ENCODE results near the gene NUDT16L1.

Gene NUDT16L1

GRCh38 chr16:4694642-4695451 is 1.5 kb downstream of the NUDT16L1 start:
- TF ChIP-seq, protein P1, sequence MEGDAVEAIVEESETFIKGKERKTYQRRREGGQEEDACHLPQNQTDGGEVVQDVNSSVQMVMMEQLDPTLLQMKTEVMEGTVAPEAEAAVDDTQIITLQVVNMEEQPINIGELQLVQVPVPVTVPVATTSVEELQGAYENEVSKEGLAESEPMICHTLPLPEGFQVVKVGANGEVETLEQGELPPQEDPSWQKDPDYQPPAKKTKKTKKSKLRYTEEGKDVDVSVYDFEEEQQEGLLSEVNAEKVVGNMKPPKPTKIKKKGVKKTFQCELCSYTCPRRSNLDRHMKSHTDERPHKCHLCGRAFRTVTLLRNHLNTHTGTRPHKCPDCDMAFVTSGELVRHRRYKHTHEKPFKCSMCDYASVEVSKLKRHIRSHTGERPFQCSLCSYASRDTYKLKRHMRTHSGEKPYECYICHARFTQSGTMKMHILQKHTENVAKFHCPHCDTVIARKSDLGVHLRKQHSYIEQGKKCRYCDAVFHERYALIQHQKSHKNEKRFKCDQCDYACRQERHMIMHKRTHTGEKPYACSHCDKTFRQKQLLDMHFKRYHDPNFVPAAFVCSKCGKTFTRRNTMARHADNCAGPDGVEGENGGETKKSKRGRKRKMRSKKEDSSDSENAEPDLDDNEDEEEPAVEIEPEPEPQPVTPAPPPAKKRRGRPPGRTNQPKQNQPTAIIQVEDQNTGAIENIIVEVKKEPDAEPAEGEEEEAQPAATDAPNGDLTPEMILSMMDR (IDR thresholded peaks at IDR 0.05; ENCODE audit: unreplicated experiment in 3 of 3) = no peak
- Mint-ChIP-seq H3K27ac (peak overlapping the region; percentile 25 to 88 (median 80)), H3K9me3 (no peaks in the 10 kb centered on the region), H3K36me3 (ENCODE audit: low read depth) (peaks cover 12% of the 10 kb centered on the region), H3K4me3 (peak overlapping the region; percentile 88 to 91 (median 91)), H3K4me1 (peaks cover 9% of the 10 kb centered on the region), H3K27me3 (ENCODE audit: low read depth) (no peaks in the 10 kb centered on the region)

- no peaks in the 10 kb centered on the region for H3K9me3 Mint-ChIP-seq
- TF ChIP-seq, protein P1 (IDR thresholded peaks at IDR 0.05; ENCODE audit: unreplicated experiment in 3 of 3) = no peak
- peak overlapping the region; percentile 88 to 91 (median 91) for H3K4me3 Mint-ChIP-seq
- H3K27me3 Mint-ChIP-seq (ENCODE audit: low read depth) = no peaks in the 10 kb centered on the region
- peaks cover 14% of the 10 kb centered on the region for H3K36me3 Mint-ChIP-seq (ENCODE audit: low read depth)
- H3K27ac Mint-ChIP-seq = peak overlapping the region; percentile 25 to 42 (median 37)
- H3K4me1 Mint-ChIP-seq = peaks cover 9% of the 10 kb centered on the region
These were observed 2.3 kb downstream of the NUDT16L1 start for GRCh38 chr16:4695473-4696171.

DNA sequence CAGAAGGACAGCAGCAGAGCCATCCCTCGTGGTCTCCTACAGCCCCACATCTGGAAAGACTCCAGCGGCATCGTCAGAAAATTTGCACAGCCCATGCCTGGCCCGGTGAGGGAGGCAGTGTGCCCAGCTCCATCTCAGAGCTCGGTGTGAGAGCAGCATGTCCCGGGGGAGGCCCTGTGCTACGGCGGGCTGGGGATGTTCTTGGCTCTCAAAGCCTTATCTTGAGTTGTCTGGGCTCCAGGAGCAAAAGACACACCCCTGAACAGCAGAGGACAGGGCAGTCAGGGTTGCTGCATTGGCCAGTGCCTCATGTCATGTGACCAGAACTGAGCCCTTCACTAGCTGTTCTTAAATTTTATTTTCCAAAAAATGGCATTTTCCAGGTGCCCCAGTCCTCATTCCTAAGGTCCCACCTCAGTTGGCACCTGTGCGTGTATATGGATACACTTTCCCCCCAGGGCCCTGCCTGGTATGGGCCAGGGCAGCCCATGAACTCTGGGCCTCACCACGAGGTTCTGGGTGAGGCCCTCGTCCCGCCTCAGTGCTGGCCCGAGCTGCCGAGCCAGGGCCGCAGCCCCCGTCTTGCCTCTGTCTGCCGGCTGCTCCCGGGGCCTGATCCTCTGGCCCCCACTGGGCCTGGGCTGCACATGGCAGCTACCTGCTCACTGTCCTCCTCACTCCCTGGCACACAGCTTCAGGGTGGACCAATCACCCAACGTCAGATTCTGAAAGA is 3.0 kb downstream of the NUDT16L1 start:
- TF ChIP-seq, protein P1 (IDR thresholded peaks at IDR 0.05; ENCODE audit: unreplicated experiment in 3 of 3) = no peak
- H3K36me3 Mint-ChIP-seq (ENCODE audit: low read depth) = peaks cover 14% of the 10 kb centered on the region
- H3K4me1 Mint-ChIP-seq = peaks cover 7% of the 10 kb centered on the region
- H3K27ac Mint-ChIP-seq = peak overlapping the region in 1 of 3 experiments; percentile 32
- no peaks in the 10 kb centered on the region for H3K27me3 Mint-ChIP-seq (ENCODE audit: low read depth)
- H3K4me3 Mint-ChIP-seq = peak overlapping the region; percentile 59 to 91 (median 88)
- no peaks in the 10 kb centered on the region for H3K9me3 Mint-ChIP-seq

- H3K36me3 Mint-ChIP-seq (ENCODE audit: low read depth) = peaks cover 15% of the 10 kb centered on the region
- no peaks in the 10 kb centered on the region for H3K9me3 Mint-ChIP-seq
- peaks cover 5% of the 10 kb centered on the region for H3K4me1 Mint-ChIP-seq
- TF ChIP-seq, protein P1 (IDR thresholded peaks at IDR 0.05; ENCODE audit: unreplicated experiment in 3 of 3) = no peak
- no peaks in the 10 kb centered on the region for H3K27me3 Mint-ChIP-seq (ENCODE audit: low read depth)
- peak overlapping the region in 2 of 3 experiments; percentile 34 to 88 for H3K4me3 Mint-ChIP-seq
- peak overlapping the region in 1 of 3 experiments; percentile 32 for H3K27ac Mint-ChIP-seq
These were observed 3.8 kb downstream of the NUDT16L1 start for GRCh38 chr16:4696905-4697847.

DNA sequence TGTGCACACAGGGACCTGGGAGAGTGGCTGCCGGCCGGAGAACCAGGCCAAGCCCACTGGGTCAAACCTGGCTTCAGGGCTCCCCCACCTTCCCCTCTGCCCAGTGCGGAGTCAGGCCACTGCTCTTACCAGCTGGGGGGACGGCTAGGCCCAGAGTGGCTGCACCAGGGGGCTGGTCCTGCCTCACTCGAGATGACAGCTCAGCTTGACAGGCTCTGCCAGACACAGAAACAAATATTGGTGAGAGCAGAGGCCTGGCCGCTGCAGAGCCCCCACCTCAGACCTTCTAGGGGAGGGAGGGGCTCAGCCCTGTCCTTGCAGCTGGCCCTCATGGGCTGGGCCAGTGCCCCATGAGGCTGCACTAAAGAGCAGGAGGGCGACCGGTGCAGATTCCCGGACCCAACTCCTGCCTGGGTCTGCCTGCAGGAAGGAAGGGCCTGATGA is 4.5 kb downstream of the NUDT16L1 start:
- Mint-ChIP-seq H3K4me3 (no peak overlapping the region), H3K4me1 (peaks cover 5% of the 10 kb centered on the region), H3K9me3 (no peaks in the 10 kb centered on the region), H3K27me3 (ENCODE audit: low read depth) (no peaks in the 10 kb centered on the region), H3K36me3 (ENCODE audit: low read depth) (peaks cover 17% of the 10 kb centered on the region), H3K27ac (no peak overlapping the region)
- TF ChIP-seq, protein P1 (IDR thresholded peaks at IDR 0.05; ENCODE audit: unreplicated experiment in 3 of 3) = no peak
